A549 (cell line): Measurements from ENCODE around the gene MEGF9. TPM values are rescaled to one million over a fixed set of nuclear protein-coding genes. Genes with fewer than 3 reads are reported as not detected.

ENCODE experiments used
- ATAC-seq, 2 experiments: fragments of 200-7000 bp in 1 of 2; fragments of >200 bp in 1 of 2; cut with Nextera tagmentation in 1 of 2; cut with Tn5 transposase in 1 of 2; 3 replicates each; pipeline versions ENCODE4 v1.8.0 to v1.9.1; 2018 to 2020; ENCODE audit warnings: mild to moderate bottlenecking in 1 of 2, moderate library complexity in 1 of 2
- CTCF ChIA-PET: fragments of 300-600 bp; sonication (Branson Sonifier 250); formaldehyde crosslinking; extraction: SDS; loops from one replicate; lab custom pipeline; 2021; ENCODE audit warnings: antibody characterized with exemption, inconsistent platforms; lab: Yijun Ruan, JAX
- POLR2A ChIA-PET: fragments of 350-600 bp; formaldehyde crosslinking; extraction: SDS; loops from one replicate; lab custom pipeline; 2021; ENCODE audit warnings: antibody characterized with exemption, inconsistent platforms; lab: Yijun Ruan, JAX
- DNase-seq, 2 experiments: peaks; one replicate each; pipeline versions ENCODE4 v3.0.0 to v3.0.0-alpha.2; 2011 to 2016; ENCODE audit warnings: low read depth in 1 of 2, low spot score in 1 of 2
- FAIRE-seq: peaks from 2 replicates; lab custom pipeline; 2011; peaks lifted over from hg19 to GRCh38; lab: Jason Lieb, UNC
- H3K27ac ChIP-seq, 2 experiments: fragments of >200 bp; sonication (Bioruptor Twin); formaldehyde crosslinking; 3 replicates each; pipeline ENCODE4 v1.5.1; 2016 to 2017
- H3K4me1 ChIP-seq: fragments of >200 bp; sonication (Bioruptor Twin); formaldehyde crosslinking; 3 replicates; pipeline ENCODE4 v1.6.1; 2016
- H3K4me2 ChIP-seq: fragments of >200 bp; sonication (Bioruptor Twin); formaldehyde crosslinking; 3 replicates; pipeline ENCODE4 v1.6.1; 2016
- H3K4me3 ChIP-seq: fragments of >200 bp; sonication (Bioruptor Twin); formaldehyde crosslinking; 3 replicates; pipeline ENCODE4 v1.5.1; 2016
- H3K9me3 ChIP-seq: fragments of >200 bp; sonication (Bioruptor Twin); formaldehyde crosslinking; 3 replicates; pipeline ENCODE4 v1.6.1; 2016
- ATOH8 ChIP-seq: fragments of 250-450 bp; sonication (Bioruptor Pico); IDR thresholded peaks from 2 replicates; pipeline ENCODE4 v1.5.0; 2020; ENCODE audit warnings: low read depth, mild to moderate bottlenecking, moderate library complexity
- CBX2 ChIP-seq: fragments of 200-600 bp; sonication (generic); IDR thresholded peaks from 2 replicates; pipeline ENCODE4 v1.6.1; 2016; ENCODE audit warnings: low read depth, mild to moderate bottlenecking, borderline replicate concordance
- FOSB ChIP-seq: fragments of 250-450 bp; sonication (Bioruptor Pico); IDR thresholded peaks from 2 replicates; pipeline ENCODE4 v1.5.0; 2020; ENCODE audit warnings: mild to moderate bottlenecking, moderate library complexity
- FOSL2 ChIP-seq, 2 experiments: fragments of 450-650 bp in 1 of 2; fragments of >200 bp in 1 of 2; sonication (Bioruptor Twin) in 1 of 2; formaldehyde crosslinking; IDR thresholded peaks; 2 replicates each; pipeline versions ENCODE4 v1.5.0 to v1.6.1; 2016 to 2020; ENCODE audit warnings: mild to moderate bottlenecking in 1 of 2, moderate library complexity in 1 of 2
- HEYL ChIP-seq: fragments of 250-450 bp; sonication (Bioruptor Pico); IDR thresholded peaks from 2 replicates; pipeline ENCODE4 v1.8.0; 2021; ENCODE audit warnings: mild to moderate bottlenecking, moderate library complexity
- HOXB13 ChIP-seq: fragments of 250-450 bp; sonication (Bioruptor Pico); IDR thresholded peaks from 2 replicates; pipeline ENCODE4 v1.5.0; 2020; ENCODE audit warnings: low read depth, mild to moderate bottlenecking, moderate library complexity
- HOXB5 ChIP-seq: fragments of 250-450 bp; sonication (Bioruptor Pico); IDR thresholded peaks from 2 replicates; pipeline ENCODE4 v1.5.0; 2020; ENCODE audit warnings: mild to moderate bottlenecking, moderate library complexity
- NPAS2 ChIP-seq: fragments of 250-450 bp; sonication (Bioruptor Pico); IDR thresholded peaks from 2 replicates; pipeline ENCODE4 v1.8.0; 2022; ENCODE audit warnings: mild to moderate bottlenecking, moderate library complexity, borderline replicate concordance
- PBX3 ChIP-seq: IDR thresholded peaks from 2 replicates; pipeline ENCODE4 v1.6.1; 2012
- POLR2AphosphoS2 ChIP-seq: conservative IDR thresholded peaks from 2 replicates; pipeline ENCODE4 v1.6.1; 2012; ENCODE audit warnings: low read length, improper control_type of control experiment, inconsistent platforms
- RAD21 ChIP-seq, 2 experiments: fragments of >200 bp in 1 of 2; sonication (Bioruptor Twin) in 1 of 2; formaldehyde crosslinking in 1 of 2; IDR thresholded peaks in 1 of 2; conservative IDR thresholded peaks in 1 of 2; 2 replicates in 1 of 2; 3 replicates in 1 of 2; pipeline ENCODE4 v1.6.1; 2012 to 2018; ENCODE audit warnings: inconsistent platforms in 1 of 2
- RARB ChIP-seq: fragments of 250-450 bp; sonication (Bioruptor Pico); IDR thresholded peaks from 2 replicates; pipeline ENCODE4 v1.8.0; 2021; ENCODE audit warnings: mild to moderate bottlenecking, moderate library complexity
- REST ChIP-seq: fragments of 200-600 bp; sonication (generic); IDR thresholded peaks from 2 replicates; pipeline ENCODE4 v1.6.1; 2016; ENCODE audit warnings: antibody characterized with exemption, mild to moderate bottlenecking, moderate library complexity
- RFX5 ChIP-seq: fragments of 450-650 bp; IDR thresholded peaks from 2 replicates; pipeline ENCODE4 v1.7.1; 2014; ENCODE audit warnings: antibody characterized with exemption, mild to moderate bottlenecking, moderate library complexity
- SREBF2 ChIP-seq: fragments of 450-650 bp; IDR thresholded peaks from 2 replicates; pipeline ENCODE4 v1.6.1; 2014; ENCODE audit warnings: mild to moderate bottlenecking, moderate library complexity
- ZC3H11A ChIP-seq: fragments of 450-650 bp; IDR thresholded peaks from 2 replicates; pipeline ENCODE4 v1.6.1; 2014; ENCODE audit warnings: antibody characterized with exemption, mild to moderate bottlenecking
- WGBS: methylation state at CpG from one replicate; pipeline ENCODE4 v1.1.6; 2017; ENCODE audit errors: missing lambda C conversion rate; 5-methylcytosine and 5-hydroxymethylcytosine counted together
- polyA plus RNA-seq, 4 experiments: library from polyadenylated mRNA; depleted of rRNA in 3 of 4; stranded (reverse); fragments of >200 nt; fragmentation: RNase III in 1 of 4; extraction: RNeasy Plus Mini Kit Qiagen cat#74134 plus additional on column Dnase treatment in 1 of 4; gene quantifications; 2 replicates in 3 of 4; 3 replicates in 1 of 4; pipeline ENCODE4 v1.2.3, GENCODE V29; 2011 to 2017
- TF ChIP-seq, protein P1 (sequence below): fragments of 450-650 bp; IDR thresholded peaks from 2 replicates; pipeline ENCODE4 v1.6.1; 2014; ENCODE audit warnings: antibody characterized with exemption
- TF ChIP-seq, protein P2 (sequence below): fragments of 250-450 bp; sonication (Bioruptor Pico); IDR thresholded peaks from 2 replicates; pipeline ENCODE4 v1.5.0; 2021; ENCODE audit warnings: mild to moderate bottlenecking, moderate library complexity, borderline replicate concordance
- TF ChIP-seq, protein P3 (sequence below): fragments of >200 bp; sonication (Bioruptor Twin); formaldehyde crosslinking; IDR thresholded peaks from 3 replicates; pipeline ENCODE4 v1.5.1; 2016

MEGF9 gene
- polyA plus RNA-seq, 2 of the 4 experiments (the other 2 are of a cell fraction), result 25.7 to 33.4 TPM

- H3K4me3 ChIP-seq, result no peak overlapping the region
- H3K27ac ChIP-seq, result no peak overlapping the region; a peak in 1 of 6 replicates
- TF ChIP-seq REST, result no peak
- TF ChIP-seq, protein P1, sequence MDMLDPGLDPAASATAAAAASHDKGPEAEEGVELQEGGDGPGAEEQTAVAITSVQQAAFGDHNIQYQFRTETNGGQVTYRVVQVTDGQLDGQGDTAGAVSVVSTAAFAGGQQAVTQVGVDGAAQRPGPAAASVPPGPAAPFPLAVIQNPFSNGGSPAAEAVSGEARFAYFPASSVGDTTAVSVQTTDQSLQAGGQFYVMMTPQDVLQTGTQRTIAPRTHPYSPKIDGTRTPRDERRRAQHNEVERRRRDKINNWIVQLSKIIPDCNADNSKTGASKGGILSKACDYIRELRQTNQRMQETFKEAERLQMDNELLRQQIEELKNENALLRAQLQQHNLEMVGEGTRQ, result no peak
- TF ChIP-seq SREBF2, result no peak
- no peak for TF ChIP-seq RARB (CRISPR knock-in tag)
- no peak for TF ChIP-seq HOXB5 (CRISPR knock-in tag)
- no peak for TF ChIP-seq POLR2AphosphoS2
- no peak for TF ChIP-seq HEYL (CRISPR knock-in tag)
- TF ChIP-seq PBX3, result no peak
- TF ChIP-seq FOSL2 (IDR thresholded peaks at IDR 0.05), result no peak
- TF ChIP-seq FOSL2 (CRISPR knock-in tag; IDR thresholded peaks at IDR 0.05), result no peak
- no peak for TF ChIP-seq FOSB (CRISPR knock-in tag)
- no peak for TF ChIP-seq HOXB13
- no peak for TF ChIP-seq RAD21 (conservative IDR thresholded peaks at IDR 0.05 in 1 of 2, IDR thresholded peaks at IDR 0.05 in 1 of 2)
- ChIA-PET CTCF (interaction anchor here (0.8 to 1.2 kb wide), 4 partner anchors 14 to 177 kb away, joined by 3 read pairs; no protein-coding TSS in a partner anchor), POLR2A (no interaction called here)
- FAIRE-seq (no peak), ATAC-seq (no peak), DNase-seq (no peak)
- peaks cover 3% of the 10 kb centered on the region; the same call in 1 of the 3 replicates for H3K4me1 ChIP-seq
- 92% methylated on average over 9 of the region's 9 CpGs for WGBS
- no peak overlapping the region for H3K4me2 ChIP-seq
- no peaks in the 10 kb centered on the region for H3K9me3 ChIP-seq
These were observed 45.6 kb upstream of the MEGF9 start for GRCh38 chr9:120759755-120760400.

GRCh38 chr9:120758544-120758943 is 44.3 kb upstream of the MEGF9 start:
- CTCF ChIA-PET, result interaction anchor here (0.7 to 1.6 kb wide), 3 partner anchors 10 to 297 kb away, joined by 3 to 9 read pairs (median 4); no protein-coding TSS in a partner anchor
- WGBS, result 92% methylated on average over 3 of the region's 3 CpGs
- DNase-seq, result no peak
- Histone ChIP-seq H3K4me2 (no peak overlapping the region), H3K4me3 (no peak overlapping the region), H3K4me1 (peaks cover 3% of the 10 kb centered on the region; the same call in 1 of the 3 replicates), H3K9me3 (no peaks in the 10 kb centered on the region), H3K27ac (no peak overlapping the region; a peak in 1 of 6 replicates)
- POLR2A ChIA-PET, result no interaction called here
- FAIRE-seq, result no peak
- no peak for TF ChIP-seq NPAS2 (CRISPR knock-in tag)
- no peak for TF ChIP-seq ZC3H11A
- TF ChIP-seq, protein P2, sequence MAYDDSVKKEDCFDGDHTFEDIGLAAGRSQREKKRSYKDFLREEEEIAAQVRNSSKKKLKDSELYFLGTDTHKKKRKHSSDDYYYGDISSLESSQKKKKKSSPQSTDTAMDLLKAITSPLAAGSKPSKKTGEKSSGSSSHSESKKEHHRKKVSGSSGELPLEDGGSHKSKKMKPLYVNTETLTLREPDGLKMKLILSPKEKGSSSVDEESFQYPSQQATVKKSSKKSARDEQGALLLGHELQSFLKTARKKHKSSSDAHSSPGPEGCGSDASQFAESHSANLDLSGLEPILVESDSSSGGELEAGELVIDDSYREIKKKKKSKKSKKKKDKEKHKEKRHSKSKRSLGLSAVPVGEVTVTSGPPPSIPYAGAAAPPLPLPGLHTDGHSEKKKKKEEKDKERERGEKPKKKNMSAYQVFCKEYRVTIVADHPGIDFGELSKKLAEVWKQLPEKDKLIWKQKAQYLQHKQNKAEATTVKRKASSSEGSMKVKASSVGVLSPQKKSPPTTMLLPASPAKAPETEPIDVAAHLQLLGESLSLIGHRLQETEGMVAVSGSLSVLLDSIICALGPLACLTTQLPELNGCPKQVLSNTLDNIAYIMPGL (CRISPR knock-in tag), result no peak
- no peak for TF ChIP-seq RFX5
- no peak for TF ChIP-seq CBX2
- no peak for TF ChIP-seq ATOH8
- TF ChIP-seq, protein P3, sequence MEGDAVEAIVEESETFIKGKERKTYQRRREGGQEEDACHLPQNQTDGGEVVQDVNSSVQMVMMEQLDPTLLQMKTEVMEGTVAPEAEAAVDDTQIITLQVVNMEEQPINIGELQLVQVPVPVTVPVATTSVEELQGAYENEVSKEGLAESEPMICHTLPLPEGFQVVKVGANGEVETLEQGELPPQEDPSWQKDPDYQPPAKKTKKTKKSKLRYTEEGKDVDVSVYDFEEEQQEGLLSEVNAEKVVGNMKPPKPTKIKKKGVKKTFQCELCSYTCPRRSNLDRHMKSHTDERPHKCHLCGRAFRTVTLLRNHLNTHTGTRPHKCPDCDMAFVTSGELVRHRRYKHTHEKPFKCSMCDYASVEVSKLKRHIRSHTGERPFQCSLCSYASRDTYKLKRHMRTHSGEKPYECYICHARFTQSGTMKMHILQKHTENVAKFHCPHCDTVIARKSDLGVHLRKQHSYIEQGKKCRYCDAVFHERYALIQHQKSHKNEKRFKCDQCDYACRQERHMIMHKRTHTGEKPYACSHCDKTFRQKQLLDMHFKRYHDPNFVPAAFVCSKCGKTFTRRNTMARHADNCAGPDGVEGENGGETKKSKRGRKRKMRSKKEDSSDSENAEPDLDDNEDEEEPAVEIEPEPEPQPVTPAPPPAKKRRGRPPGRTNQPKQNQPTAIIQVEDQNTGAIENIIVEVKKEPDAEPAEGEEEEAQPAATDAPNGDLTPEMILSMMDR, result no peak
- no peak for ATAC-seq
